GM23248 (cell line): ENCODE measurements around the gene KCNA3.

ENCODE experiments used
- EZH2 ChIP-seq: fragments of 200-600 bp; sonication (generic); IDR thresholded peaks from 2 replicates; pipeline ENCODE4 v1.6.1; 2018; ENCODE audit warnings: antibody characterized with exemption, mild to moderate bottlenecking; ENCODE audit not compliant: insufficient read depth, poor library complexity, severe bottlenecking
- EZH2phosphoT487 ChIP-seq: fragments of 200-600 bp; sonication (generic); IDR thresholded peaks from 2 replicates; pipeline ENCODE4 v1.6.1; 2018; ENCODE audit warnings: antibody characterized with exemption, moderate library complexity, mild to moderate bottlenecking, low read depth; ENCODE audit not compliant: insufficient read depth

DNA sequence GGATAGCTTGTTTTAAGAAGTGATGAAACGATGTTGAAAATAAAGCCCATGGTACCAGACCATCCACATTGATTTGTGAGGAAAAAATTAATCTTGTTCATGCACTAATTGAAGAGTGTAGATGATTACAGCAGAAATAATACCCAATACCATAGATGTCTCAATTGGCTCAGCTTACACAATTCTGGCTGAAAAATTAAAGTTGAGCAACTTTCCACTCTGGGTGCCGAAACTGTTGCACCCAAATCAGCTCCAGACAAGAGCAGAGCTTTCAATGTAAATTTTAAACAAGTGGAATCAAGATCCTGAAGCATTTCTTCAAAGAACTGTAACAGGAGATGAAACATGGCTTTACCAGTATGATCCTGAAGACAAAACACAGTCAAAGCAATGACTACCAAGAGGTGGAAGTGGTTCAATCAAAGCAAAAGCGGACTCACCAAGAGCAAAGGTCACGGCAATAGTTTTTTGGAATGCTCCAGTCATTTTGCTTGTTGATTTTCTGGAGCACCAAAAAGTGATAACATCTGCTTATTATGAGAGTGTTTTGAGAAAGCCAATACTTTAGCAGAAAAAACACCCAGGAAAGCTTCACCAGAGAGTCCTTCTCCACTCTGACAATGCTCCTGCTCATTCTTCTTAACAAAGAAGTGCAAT lies 16.1 kb upstream of the KCNA3 start:
- TF ChIP-seq EZH2 (no peak), EZH2phosphoT487 (no peak)
